ENCODE results near the gene ACTN1.

Gene ACTN1

GRCh38 chr14:68968051-68968450 is 11.1 kb downstream of the ACTN1 start:
- peak; percentile 35 for DNase-seq

GRCh38 chr14:68967459-68967940 is 11.6 kb downstream of the ACTN1 start:
- DNase-seq = no peak

- no peak for DNase-seq
Observed at GRCh38 chr14:68966872-68967301, 12.2 kb downstream of the ACTN1 start.

GRCh38 chr14:68965261-68965761 is 13.8 kb downstream of the ACTN1 start:
- no peak for DNase-seq

- DNase-seq = no peak
Observed at GRCh38 chr14:68964300-68965093, 14.6 kb downstream of the ACTN1 start.

- no peak for DNase-seq
Observed at GRCh38 chr14:68962681-68963080, 16.4 kb downstream of the ACTN1 start.

GRCh38 chr14:68961781-68962584 is 17.1 kb downstream of the ACTN1 start:
- no peak for DNase-seq

- DNase-seq = no peak
Observed at GRCh38 chr14:68961361-68961760, 17.7 kb downstream of the ACTN1 start.

- no peak for DNase-seq
Observed at GRCh38 chr14:68960123-68960522, 19.0 kb downstream of the ACTN1 start.

GRCh38 chr14:68959035-68959434 is 20.1 kb downstream of the ACTN1 start:
- DNase-seq = no peak

- DNase-seq = no peak
Observed at GRCh38 chr14:68958553-68958952, 20.5 kb downstream of the ACTN1 start.

- no peak for DNase-seq
Observed at GRCh38 chr14:68957775-68958174, 21.3 kb downstream of the ACTN1 start.

GRCh38 chr14:68956724-68957123 is 22.4 kb downstream of the ACTN1 start:
- no peak for DNase-seq

- DNase-seq = no peak
Observed at GRCh38 chr14:68955851-68956179, 23.3 kb downstream of the ACTN1 start.

GRCh38 chr14:68955164-68955850 is 23.8 kb downstream of the ACTN1 start:
- DNase-seq = no peak

- DNase-seq = no peak
Observed at GRCh38 chr14:68953196-68953555, 25.9 kb downstream of the ACTN1 start.

- DNase-seq = no peak
Observed at GRCh38 chr14:68952531-68953195, 26.4 kb downstream of the ACTN1 start.

GRCh38 chr14:68951800-68952530 is 27.1 kb downstream of the ACTN1 start:
- DNase-seq = no peak

GRCh38 chr14:68951035-68951797 is 27.9 kb downstream of the ACTN1 start:
- no peak for DNase-seq

- DNase-seq = no peak
Observed at GRCh38 chr14:68950111-68950510, 29.0 kb downstream of the ACTN1 start.

- DNase-seq = no peak
Observed at GRCh38 chr14:68949601-68949965, 29.5 kb downstream of the ACTN1 start.

Data from activated CD4-positive, CD25-positive, alpha-beta regulatory T cell treated with anti-CD3 and anti-CD28 coated beads, Interleukin-2, amount 50 U/mL, for 72 hours (primary cell).